Ascending aorta (tissue), 2 donors: ENCODE data around the gene FKBP1C. TPM values are rescaled to one million over a fixed set of nuclear protein-coding genes. Genes with fewer than 3 reads are reported as not detected.
"Not testable (repeated sequence)": the region's sequence is repeated elsewhere in the genome, so short reads cannot be mapped to it uniquely, and the experiment has no call there.

ENCODE experiments used
- DNase-seq, 2 donors: peaks; one replicate each; pipeline ENCODE4 v3.0.0-alpha.2; 2019; ENCODE audit warnings: low spot score in 2 of 2
- H3K27ac ChIP-seq, 2 donors: fragments of 200-600 bp; sonication (generic); one replicate each; pipeline ENCODE4 v1.5.1; 2016 to 2017; ENCODE audit warnings: mild to moderate bottlenecking in 1 of 2
- H3K27me3 ChIP-seq: fragments of 200-600 bp; sonication (generic); one replicate; pipeline ENCODE4 v1.5.1; 2017
- H3K36me3 ChIP-seq, 2 donors: fragments of 200-600 bp; sonication (generic); one replicate each; pipeline ENCODE4 v1.5.1; 2016
- H3K4me1 ChIP-seq, 2 donors: fragments of 200-600 bp; sonication (generic); one replicate each; pipeline ENCODE4 v1.5.1; 2016 to 2017; ENCODE audit warnings: mild to moderate bottlenecking in 1 of 2
- H3K4me3 ChIP-seq, 2 donors: fragments of 200-600 bp; sonication (generic); one replicate each; pipeline ENCODE4 v1.5.1; 2016 to 2017; ENCODE audit warnings: mild to moderate bottlenecking in 1 of 2
- H3K9me3 ChIP-seq, 2 donors: fragments of 200-600 bp; sonication (generic); one replicate each; pipeline ENCODE4 v1.5.1; 2016
- CTCF ChIP-seq, 3 experiments: fragments of 200-600 bp in 2 of 3; fragments of 450-650 bp in 1 of 3; sonication (generic) in 2 of 3; IDR thresholded peaks; one replicate each; pipeline ENCODE4 v1.5.1; 2016 to 2019; ENCODE audit warnings: antibody characterized with exemption in 3 of 3, mild to moderate bottlenecking in 1 of 3, moderate library complexity in 1 of 3
- intact Hi-C: fragments of 100-400 bp; cut with DNase I; formaldehyde crosslinking; loops from one replicate; pipeline ENCODE4 v1.15.1; 2023
- total RNA-seq: library from RNA; depleted of rRNA; stranded (reverse); fragments of >200 nt; gene quantifications from one replicate; pipeline ENCODE4 v1.1.0, GENCODE V29; 2016

The FKBP1C gene
- total RNA-seq, 1 donor from 2014 or later, result not detected

- Histone ChIP-seq H3K4me3 (no peak overlapping the region), H3K36me3 (no peaks in the 10 kb centered on the region), H3K27me3 (no peaks in the 10 kb centered on the region), H3K9me3 (no peaks in the 10 kb centered on the region), H3K27ac (no peak overlapping the region), H3K4me1 (no peaks in the 10 kb centered on the region)
- intact Hi-C loops, result no loop called here
- no peak for DNase-seq
- no peak for TF ChIP-seq CTCF (IDR thresholded peaks at IDR 0.05)
Observed at GRCh38 chr6:63193324-63193723, 17.9 kb upstream of the FKBP1C start.

DNA sequence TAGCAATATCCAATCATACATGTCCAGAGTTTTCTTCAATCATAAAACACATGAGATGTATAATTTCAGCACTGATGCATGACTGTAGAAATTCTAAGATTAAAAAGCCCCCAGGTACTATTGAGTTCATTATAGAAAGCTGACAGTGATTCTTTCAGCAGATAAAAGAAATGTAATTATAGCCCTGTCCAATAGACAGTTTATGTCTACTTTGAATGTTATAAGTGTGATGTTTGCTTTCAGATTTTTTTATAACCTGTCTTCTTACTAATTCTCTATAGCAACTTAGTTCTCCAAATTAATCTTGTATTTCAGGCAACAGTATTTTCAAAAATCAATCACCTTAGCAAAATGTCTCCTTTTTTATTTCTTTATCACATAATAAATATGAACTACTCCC is 13.5 kb upstream of the FKBP1C start:
- no peaks in the 10 kb centered on the region for H3K4me1 ChIP-seq
- DNase-seq, result no peak
- H3K27ac ChIP-seq, result no peak overlapping the region
- no peaks in the 10 kb centered on the region for H3K9me3 ChIP-seq
- no peaks in the 10 kb centered on the region for H3K36me3 ChIP-seq
- H3K4me3 ChIP-seq, result no peak overlapping the region
- intact Hi-C loops, result no loop called here
- no peaks in the 10 kb centered on the region for H3K27me3 ChIP-seq
- no peak for TF ChIP-seq CTCF (IDR thresholded peaks at IDR 0.05)

DNA sequence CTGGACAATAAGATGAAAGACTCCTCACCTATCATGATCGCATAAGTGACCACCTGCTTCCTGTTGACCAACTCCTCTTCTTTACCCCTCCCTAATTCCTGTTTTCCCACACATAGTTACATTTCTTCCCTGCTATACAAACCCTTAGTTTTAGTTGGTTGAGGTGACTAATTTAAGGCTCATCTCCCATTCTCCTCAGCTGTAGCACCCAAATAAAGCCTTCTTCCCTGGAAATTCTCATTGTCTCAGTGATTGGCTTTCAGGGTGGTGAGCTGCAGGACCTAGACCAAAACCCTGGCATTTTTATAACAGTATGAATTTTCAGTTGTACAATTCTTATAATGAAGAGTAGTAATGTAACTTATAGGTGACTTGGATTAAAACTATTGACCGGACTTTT is 2.1 kb downstream of the FKBP1C start:
- H3K27ac ChIP-seq, result no peak overlapping the region
- intact Hi-C loops, result no loop called here
- peaks cover 0 to 3% of the 10 kb centered on the region in 2 donors for H3K9me3 ChIP-seq
- H3K27me3 ChIP-seq, result no peaks in the 10 kb centered on the region
- TF ChIP-seq CTCF (IDR thresholded peaks at IDR 0.05), result no peak
- no peaks in the 10 kb centered on the region for H3K36me3 ChIP-seq
- no peak for DNase-seq
- no peak overlapping the region for H3K4me3 ChIP-seq
- H3K4me1 ChIP-seq, result no peaks in the 10 kb centered on the region

GRCh38 chr6:63214816-63215215 is 3.5 kb downstream of the FKBP1C start:
- no peak for TF ChIP-seq CTCF (IDR thresholded peaks at IDR 0.05)
- DNase-seq, result no peak
- no peak overlapping the region for H3K27ac ChIP-seq
- H3K27me3 ChIP-seq, result no peaks in the 10 kb centered on the region
- peaks cover 0 to 3% of the 10 kb centered on the region in 2 donors for H3K9me3 ChIP-seq
- intact Hi-C loops, result no loop called here
- H3K4me3 ChIP-seq, result no peak overlapping the region
- no peaks in the 10 kb centered on the region for H3K4me1 ChIP-seq
- no peaks in the 10 kb centered on the region for H3K36me3 ChIP-seq

DNA sequence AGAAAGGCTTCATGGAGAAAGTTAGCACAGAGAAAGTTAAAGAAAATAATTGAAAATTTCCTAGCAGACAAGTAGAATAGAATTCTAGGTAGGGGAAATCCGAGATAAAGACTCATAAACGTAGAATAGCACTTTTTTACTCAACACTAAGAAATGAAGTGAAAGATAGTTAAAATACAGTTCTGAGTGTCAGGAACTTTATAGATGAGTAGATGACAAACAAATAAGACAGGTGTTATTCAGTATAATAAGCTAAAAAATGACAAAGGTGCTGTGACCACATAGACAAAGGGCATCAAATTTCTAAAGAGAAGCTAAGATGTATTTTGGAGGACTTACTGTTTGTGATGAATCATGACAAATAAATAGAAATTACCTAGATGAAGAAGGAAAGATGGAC is 12.9 kb downstream of the FKBP1C start:
- no peaks in the 10 kb centered on the region for H3K9me3 ChIP-seq
- no peak for DNase-seq
- no peak for TF ChIP-seq CTCF (IDR thresholded peaks at IDR 0.05)
- no peaks in the 10 kb centered on the region for H3K4me1 ChIP-seq
- H3K27me3 ChIP-seq, result no peaks in the 10 kb centered on the region
- H3K27ac ChIP-seq, result no peak overlapping the region
- no peaks in the 10 kb centered on the region for H3K36me3 ChIP-seq
- no peak overlapping the region for H3K4me3 ChIP-seq
- intact Hi-C loops, result no loop called here

GRCh38 chr6:63225987-63226386 is 14.7 kb downstream of the FKBP1C start:
- H3K27me3 ChIP-seq, intact Hi-C loops, DNase-seq, H3K27ac ChIP-seq, H3K4me3 ChIP-seq, H3K9me3 ChIP-seq, H3K36me3 ChIP-seq, H3K4me1 ChIP-seq: not testable (repeated sequence)

- H3K27me3 ChIP-seq, H3K4me3 ChIP-seq, H3K4me1 ChIP-seq, DNase-seq, H3K27ac ChIP-seq, H3K9me3 ChIP-seq, intact Hi-C loops, H3K36me3 ChIP-seq: not testable (repeated sequence)
Observed at GRCh38 chr6:63227928-63228894, 16.9 kb downstream of the FKBP1C start.

- H3K27ac ChIP-seq, intact Hi-C loops, H3K9me3 ChIP-seq, H3K36me3 ChIP-seq, H3K27me3 ChIP-seq, H3K4me1 ChIP-seq, DNase-seq, H3K4me3 ChIP-seq: not testable (repeated sequence)
Observed at GRCh38 chr6:63230027-63230426, 18.8 kb downstream of the FKBP1C start.

GRCh38 chr6:63230511-63230910 is 19.2 kb downstream of the FKBP1C start:
- H3K9me3 ChIP-seq, H3K36me3 ChIP-seq, DNase-seq, H3K4me1 ChIP-seq, H3K27me3 ChIP-seq, H3K27ac ChIP-seq, intact Hi-C loops, H3K4me3 ChIP-seq: not testable (repeated sequence)
